22Rv1 (cell line): ENCODE measurements around the gene PDIA5.

Experiments
- CTCF ChIP-seq: fragments of 450-650 bp; IDR thresholded peaks from 2 replicates; pipeline ENCODE4 v1.5.1; 2017; ENCODE audit warnings: mild to moderate bottlenecking
- ZFX ChIP-seq: fragments of 450-650 bp; IDR thresholded peaks from 2 replicates; pipeline ENCODE4 v1.6.1; 2017; ENCODE audit warnings: antibody characterized with exemption, borderline replicate concordance

GRCh38 chr3:123147754-123148535 lies 81.1 kb downstream of the PDIA5 start:
- no peak for TF ChIP-seq CTCF
- TF ChIP-seq ZFX = no peak
